H9 (cell line): ENCODE data around the gene AVPR2. TPM values are rescaled to one million over a fixed set of nuclear protein-coding genes. Genes with fewer than 3 reads are reported as not detected.

ENCODE experiments used
- DNase-seq: peaks from one replicate; pipeline ENCODE4 v3.0.0-alpha.2; 2017
- H2AFZ ChIP-seq: one replicate; pipeline ENCODE4 v1.6.1; 2013; ENCODE audit warnings: mild to moderate bottlenecking, low read length, control low read depth, moderate library complexity
- H2AK5ac ChIP-seq: 2 replicates; pipeline ENCODE4 v1.6.1; 2013; ENCODE audit warnings: low read length, control low read depth, mixed read lengths; ENCODE audit not compliant: insufficient read length
- H2BK120ac ChIP-seq: one replicate; pipeline ENCODE4 v1.6.1; 2013; ENCODE audit warnings: low read depth, mild to moderate bottlenecking, low read length, control low read depth, inconsistent platforms; ENCODE audit not compliant: poor library complexity, severe bottlenecking
- H2BK12ac ChIP-seq: 2 replicates; pipeline ENCODE4 v1.6.1; 2013; ENCODE audit warnings: low read length, control low read depth, mixed read lengths, low read depth; ENCODE audit not compliant: insufficient read length
- H2BK15ac ChIP-seq: 2 replicates; pipeline ENCODE4 v1.6.1; 2013; ENCODE audit warnings: low read depth, low read length, control low read depth
- H2BK20ac ChIP-seq: one replicate; pipeline ENCODE4 v1.6.1; 2013; ENCODE audit warnings: low read depth, mild to moderate bottlenecking, low read length, control low read depth, inconsistent platforms; ENCODE audit not compliant: poor library complexity, severe bottlenecking
- H2BK5ac ChIP-seq: 2 replicates; pipeline ENCODE4 v1.6.1; 2013; ENCODE audit warnings: low read length, control low read depth, mixed read lengths; ENCODE audit not compliant: insufficient read length
- H3K14ac ChIP-seq: 2 replicates; pipeline ENCODE4 v1.6.1; 2013; ENCODE audit warnings: low read length, control low read depth; ENCODE audit not compliant: insufficient read depth
- H3K18ac ChIP-seq: 2 replicates; pipeline ENCODE4 v1.6.1; 2013; ENCODE audit warnings: low read depth, mild to moderate bottlenecking, mixed read lengths, low read length, control low read depth; ENCODE audit not compliant: insufficient read length
- H3K23ac ChIP-seq: 2 replicates; pipeline ENCODE4 v1.6.1; 2013; ENCODE audit warnings: low read length, control low read depth, mixed read lengths, low read depth; ENCODE audit not compliant: insufficient read length
- H3K23me2 ChIP-seq: 2 replicates; pipeline ENCODE4 v1.6.1; 2013; ENCODE audit warnings: low read depth, mild to moderate bottlenecking, mixed read lengths, low read length, control low read depth; ENCODE audit not compliant: insufficient read length, poor library complexity, severe bottlenecking
- H3K27ac ChIP-seq: 2 replicates; pipeline ENCODE4 v1.5.1; 2013; ENCODE audit warnings: low read length, control low read depth, mixed read lengths, low read depth; ENCODE audit not compliant: insufficient read length
- H3K27me3 ChIP-seq: 2 replicates; pipeline ENCODE4 v1.6.1; 2013; ENCODE audit warnings: low read length, control low read depth, inconsistent platforms; ENCODE audit not compliant: insufficient read depth
- H3K4ac ChIP-seq: 2 replicates; pipeline ENCODE4 v1.6.1; 2013; ENCODE audit warnings: low read depth, mild to moderate bottlenecking, control low read depth, inconsistent platforms, low read length, moderate library complexity
- H3K4me1 ChIP-seq: 2 replicates; pipeline ENCODE4 v1.6.1; 2013; ENCODE audit warnings: low read length, control low read depth, inconsistent platforms; ENCODE audit not compliant: insufficient read depth
- H3K4me2 ChIP-seq: 2 replicates; pipeline ENCODE4 v1.6.1; 2013; ENCODE audit warnings: low read length, control low read depth, mixed read lengths; ENCODE audit not compliant: insufficient read length, insufficient read depth
- H3K56ac ChIP-seq: 2 replicates; pipeline ENCODE4 v1.6.1; 2013; ENCODE audit warnings: low read depth, mild to moderate bottlenecking, mixed read lengths, low read length, control low read depth; ENCODE audit not compliant: insufficient read length
- H3K79me1 ChIP-seq: 2 replicates; pipeline ENCODE4 v1.6.1; 2013; ENCODE audit warnings: low read depth, mild to moderate bottlenecking, moderate library complexity, low read length, control low read depth, inconsistent platforms; ENCODE audit not compliant: insufficient read depth, poor library complexity, severe bottlenecking
- H3K79me2 ChIP-seq: 2 replicates; pipeline ENCODE4 v1.6.1; 2013; ENCODE audit warnings: low read length, control low read depth, inconsistent platforms; ENCODE audit not compliant: insufficient read depth
- H3K9ac ChIP-seq: 2 replicates; pipeline ENCODE4 v1.6.1; 2013; ENCODE audit warnings: low read length, control low read depth, mixed read lengths; ENCODE audit not compliant: insufficient read length; ENCODE audit errors: extremely low read depth
- H3K9me3 ChIP-seq: one replicate; pipeline ENCODE4 v1.6.1; 2013; ENCODE audit warnings: low read depth, low read length, inconsistent platforms; ENCODE audit not compliant: control insufficient read depth
- H3T11ph ChIP-seq: one replicate; pipeline ENCODE4 v1.6.1; 2013; ENCODE audit warnings: mild to moderate bottlenecking, low read length, control low read depth, inconsistent platforms
- H4K20me1 ChIP-seq: one replicate; pipeline ENCODE4 v1.6.1; 2013; ENCODE audit not compliant: control insufficient read depth, insufficient read length, insufficient read depth
- H4K5ac ChIP-seq: 2 replicates; pipeline ENCODE4 v1.6.1; 2013; ENCODE audit warnings: low read depth, mild to moderate bottlenecking, mixed read lengths, low read length, control low read depth; ENCODE audit not compliant: insufficient read length
- H4K8ac ChIP-seq: replicated peaks from 2 replicates; pipeline ENCODE4 v1.6.1; 2013; ENCODE audit warnings: low read length, control low read depth, mixed read lengths, low read depth; ENCODE audit not compliant: insufficient read length
- H4K91ac ChIP-seq: 2 replicates; pipeline ENCODE4 v1.6.1; 2013; ENCODE audit warnings: low read depth, mild to moderate bottlenecking, moderate library complexity, mixed read lengths, low read length, control low read depth; ENCODE audit not compliant: insufficient read length
- H3K27ac Mint-ChIP-seq, 3 experiments: 2 replicates in 2 of 3; 3 replicates in 1 of 3; pipeline ENCODE4 v1.8.0; 2020 to 2021; ENCODE audit warnings: mixed read lengths in 3 of 3, mild to moderate bottlenecking in 1 of 3, moderate library complexity in 1 of 3
- H3K27me3 Mint-ChIP-seq: 2 replicates; pipeline ENCODE4 v1.8.0; 2021; ENCODE audit warnings: low read depth, mild to moderate bottlenecking, moderate library complexity, mixed read lengths
- H3K36me3 Mint-ChIP-seq, 3 experiments: 2 replicates in 2 of 3; 3 replicates in 1 of 3; pipeline ENCODE4 v1.8.0; 2020 to 2021; ENCODE audit warnings: low read depth in 3 of 3, mixed read lengths in 3 of 3; ENCODE audit not compliant: insufficient read depth in 1 of 3
- H3K4me1 Mint-ChIP-seq, 2 experiments: 2 replicates each; pipeline ENCODE4 v1.8.0; 2020; ENCODE audit warnings: mixed read lengths in 2 of 2
- H3K4me3 Mint-ChIP-seq, 2 experiments: 2 replicates in 1 of 2; 3 replicates in 1 of 2; pipeline ENCODE4 v1.8.0; 2020 to 2021; ENCODE audit warnings: mild to moderate bottlenecking in 2 of 2, mixed read lengths in 2 of 2, moderate library complexity in 1 of 2
- H3K9me3 Mint-ChIP-seq, 2 experiments: 2 replicates in 1 of 2; 3 replicates in 1 of 2; pipeline ENCODE4 v1.8.0; 2020; ENCODE audit warnings: mild to moderate bottlenecking in 2 of 2, mixed read lengths in 2 of 2, moderate library complexity in 1 of 2
- WGBS: extraction: QIAGEN DNeasy Blood & Tissue Kit; methylation state at CpG from one replicate; pipeline ENCODE4 v1.1.7; 2013; ENCODE audit warnings: missing lambda C conversion rate, low lambda C conversion rate, mixed read lengths; ENCODE audit not compliant: insufficient read length; ENCODE audit errors: extremely low coverage; 5-methylcytosine and 5-hydroxymethylcytosine counted together
- total RNA-seq: library from RNA; stranded (reverse); gene quantifications from 2 replicates; pipeline ENCODE4 v1.2.1, GENCODE V29; 2021
- TF ChIP-seq, protein P1 (sequence below): fragments of 200-600 bp; sonication (generic); conservative IDR thresholded peaks from 3 replicates; pipeline ENCODE4 v1.8.0; 2021; ENCODE audit warnings: antibody characterized with exemption, mild to moderate bottlenecking

Gene AVPR2
- total RNA-seq, 1 experiment from 2014 or later: not detected

DNA sequence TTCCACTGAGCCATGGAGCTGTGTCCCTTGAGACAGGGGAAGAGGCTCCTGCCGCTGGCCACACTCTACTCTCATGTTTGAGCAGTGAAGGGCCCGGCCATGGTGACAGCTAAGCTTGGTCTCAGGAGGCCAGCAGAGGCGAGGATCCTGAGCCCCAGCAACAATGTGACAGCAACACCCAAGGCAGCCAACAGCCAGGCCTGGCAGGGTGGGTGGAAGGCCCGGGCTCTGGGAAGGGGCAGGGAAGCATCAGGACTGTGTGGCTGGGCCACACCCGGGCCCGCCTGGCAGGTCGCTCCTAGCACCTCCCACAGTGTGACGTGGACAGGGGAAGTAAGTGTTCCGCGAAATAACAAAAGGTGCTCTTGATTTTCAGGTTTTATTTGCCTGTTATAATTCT lies 43.3 kb upstream of the AVPR2 start:
- H4K5ac ChIP-seq: no peak overlapping the region
- no peak overlapping the region for H3K27ac ChIP-seq
- no peak overlapping the region for H3K23ac ChIP-seq
- H2AK5ac ChIP-seq: no peak overlapping the region
- H3K36me3 Mint-ChIP-seq: peaks cover 8 to 13% (median 12%) of the 10 kb centered on the region in 3 experiments
- H3K9ac ChIP-seq: no peak overlapping the region
- no peak overlapping the region for H3K4me2 ChIP-seq
- no peaks in the 10 kb centered on the region for H3K4me1 ChIP-seq
- no peak overlapping the region for H3T11ph ChIP-seq
- no CpG with 5 or more reads among the region's 10 CpGs for WGBS
- H2BK120ac ChIP-seq: no peak overlapping the region
- H3K4ac ChIP-seq: no peak overlapping the region
- no peak overlapping the region for H2BK20ac ChIP-seq
- H3K9me3 Mint-ChIP-seq: peaks cover 81 to 85% of the 10 kb centered on the region in 2 experiments
- no peak overlapping the region for H3K18ac ChIP-seq
- H2BK12ac ChIP-seq: no peak overlapping the region
- H3K79me2 ChIP-seq: no peaks in the 10 kb centered on the region
- no peaks in the 10 kb centered on the region for H3K27me3 ChIP-seq
- H4K20me1 ChIP-seq: no peaks in the 10 kb centered on the region
- peaks cover 20 to 33% of the 10 kb centered on the region in 2 experiments for H3K4me1 Mint-ChIP-seq
- H2BK15ac ChIP-seq: no peak overlapping the region
- no peaks in the 10 kb centered on the region for H3K79me1 ChIP-seq
- peaks cover 40% of the 10 kb centered on the region for H3K9me3 ChIP-seq
- H3K27me3 Mint-ChIP-seq: peaks cover 15% of the 10 kb centered on the region
- DNase-seq: no peak
- no peak overlapping the region for H3K56ac ChIP-seq
- H3K14ac ChIP-seq: no peak overlapping the region
- no peak overlapping the region for H4K91ac ChIP-seq
- no peak overlapping the region for H4K8ac ChIP-seq
- no peak overlapping the region for H3K4me3 Mint-ChIP-seq
- H3K23me2 ChIP-seq: no peaks in the 10 kb centered on the region
- TF ChIP-seq, protein P1, sequence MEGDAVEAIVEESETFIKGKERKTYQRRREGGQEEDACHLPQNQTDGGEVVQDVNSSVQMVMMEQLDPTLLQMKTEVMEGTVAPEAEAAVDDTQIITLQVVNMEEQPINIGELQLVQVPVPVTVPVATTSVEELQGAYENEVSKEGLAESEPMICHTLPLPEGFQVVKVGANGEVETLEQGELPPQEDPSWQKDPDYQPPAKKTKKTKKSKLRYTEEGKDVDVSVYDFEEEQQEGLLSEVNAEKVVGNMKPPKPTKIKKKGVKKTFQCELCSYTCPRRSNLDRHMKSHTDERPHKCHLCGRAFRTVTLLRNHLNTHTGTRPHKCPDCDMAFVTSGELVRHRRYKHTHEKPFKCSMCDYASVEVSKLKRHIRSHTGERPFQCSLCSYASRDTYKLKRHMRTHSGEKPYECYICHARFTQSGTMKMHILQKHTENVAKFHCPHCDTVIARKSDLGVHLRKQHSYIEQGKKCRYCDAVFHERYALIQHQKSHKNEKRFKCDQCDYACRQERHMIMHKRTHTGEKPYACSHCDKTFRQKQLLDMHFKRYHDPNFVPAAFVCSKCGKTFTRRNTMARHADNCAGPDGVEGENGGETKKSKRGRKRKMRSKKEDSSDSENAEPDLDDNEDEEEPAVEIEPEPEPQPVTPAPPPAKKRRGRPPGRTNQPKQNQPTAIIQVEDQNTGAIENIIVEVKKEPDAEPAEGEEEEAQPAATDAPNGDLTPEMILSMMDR: no peak
- no peak overlapping the region for H3K27ac Mint-ChIP-seq
- H2BK5ac ChIP-seq: no peak overlapping the region
- H2AFZ ChIP-seq: no peak overlapping the region
